ENCODE data around the gene TRIP13.
A peak's percentile ranks its signal among the peaks of the same experiment; 100 is the strongest.
"Not testable (repeated sequence)": the region's sequence is repeated elsewhere in the genome, so short reads cannot be mapped to it uniquely, and the experiment has no call there.

The TRIP13 gene

DNA sequence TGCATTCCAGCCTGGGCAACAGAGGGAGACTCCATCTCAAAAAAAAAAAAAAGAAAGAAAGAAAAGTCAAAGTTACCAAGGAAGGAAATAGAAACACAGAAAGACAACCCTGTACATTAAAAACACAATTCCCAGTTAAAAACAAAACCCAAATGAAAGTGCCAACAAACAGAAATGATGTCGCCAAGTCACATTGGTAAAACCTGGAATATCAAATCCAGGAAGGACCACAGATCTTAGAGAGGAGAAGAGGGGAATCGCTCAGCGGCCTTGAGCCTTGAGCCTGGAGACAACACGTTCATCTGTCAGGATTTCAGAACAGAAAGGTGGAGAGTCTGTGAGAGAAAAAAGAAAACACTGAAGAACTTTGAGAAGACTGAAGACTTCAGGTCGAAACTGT, 40.7 kb upstream of the TRIP13 start:
- H3K27ac Mint-ChIP-seq, result no peak overlapping the region
- H3K9me3 Mint-ChIP-seq, result no peaks in the 10 kb centered on the region
- ATAC-seq (no peak), DNase-seq (ENCODE audit: low spot score in 2 of 2) (no peak)
- peaks cover 1% of the 10 kb centered on the region for H3K4me1 Mint-ChIP-seq
- H3K4me3 Mint-ChIP-seq, result no peak overlapping the region
- H3K36me3 Mint-ChIP-seq, result no peaks in the 10 kb centered on the region

DNA sequence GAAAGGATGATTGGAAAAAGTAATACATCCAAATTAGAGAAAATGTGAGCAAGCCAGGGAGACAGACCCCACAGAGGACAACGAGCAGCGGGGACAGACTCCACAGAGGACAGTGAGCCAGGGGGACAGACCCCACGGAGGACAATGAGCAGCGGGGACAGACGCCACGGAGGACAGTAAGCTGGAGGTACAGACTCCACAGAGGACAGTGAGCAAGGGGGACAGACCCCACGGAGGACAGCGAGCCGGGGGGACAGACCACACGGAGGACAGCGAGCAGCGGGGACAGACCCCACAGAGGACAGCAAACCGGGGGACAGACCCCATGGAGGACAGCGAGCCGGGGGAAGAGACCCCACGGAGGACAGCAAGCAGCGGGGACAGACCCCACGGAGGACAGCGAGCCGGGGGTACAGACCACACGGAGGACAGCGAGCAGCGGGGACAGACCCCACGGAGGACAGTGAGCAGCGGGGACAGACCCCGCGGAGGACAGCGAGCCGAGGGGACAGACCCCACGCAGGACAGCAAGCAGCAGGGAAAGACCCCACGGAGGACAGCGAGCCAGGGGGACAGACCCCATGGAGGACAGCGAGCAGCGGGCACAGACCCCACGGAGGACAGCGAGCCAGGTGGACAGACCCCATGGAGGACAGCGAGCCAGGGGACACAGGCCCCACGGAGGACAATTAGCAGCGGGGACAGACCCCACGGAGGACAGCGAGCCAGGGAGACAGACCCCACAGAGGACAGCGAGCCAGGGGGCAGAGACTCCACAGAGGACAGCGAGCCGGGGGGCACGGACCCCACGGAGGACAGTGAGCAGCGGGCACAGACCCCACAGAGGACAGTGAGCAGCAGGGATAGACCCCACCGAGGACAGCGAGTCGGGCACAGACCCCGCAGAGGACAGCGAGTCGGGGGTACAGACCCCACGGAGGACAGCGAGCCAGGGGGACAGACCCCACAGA, 40.0 kb upstream of the TRIP13 start:
- no peak for ATAC-seq
- Mint-ChIP-seq H3K9me3 (no peaks in the 10 kb centered on the region), H3K4me1 (no peaks in the 10 kb centered on the region), H3K4me3 (no peak overlapping the region), H3K27ac (no peak overlapping the region), H3K36me3 (no peaks in the 10 kb centered on the region)
- no peak for DNase-seq (ENCODE audit: low spot score in 2 of 2)

DNA sequence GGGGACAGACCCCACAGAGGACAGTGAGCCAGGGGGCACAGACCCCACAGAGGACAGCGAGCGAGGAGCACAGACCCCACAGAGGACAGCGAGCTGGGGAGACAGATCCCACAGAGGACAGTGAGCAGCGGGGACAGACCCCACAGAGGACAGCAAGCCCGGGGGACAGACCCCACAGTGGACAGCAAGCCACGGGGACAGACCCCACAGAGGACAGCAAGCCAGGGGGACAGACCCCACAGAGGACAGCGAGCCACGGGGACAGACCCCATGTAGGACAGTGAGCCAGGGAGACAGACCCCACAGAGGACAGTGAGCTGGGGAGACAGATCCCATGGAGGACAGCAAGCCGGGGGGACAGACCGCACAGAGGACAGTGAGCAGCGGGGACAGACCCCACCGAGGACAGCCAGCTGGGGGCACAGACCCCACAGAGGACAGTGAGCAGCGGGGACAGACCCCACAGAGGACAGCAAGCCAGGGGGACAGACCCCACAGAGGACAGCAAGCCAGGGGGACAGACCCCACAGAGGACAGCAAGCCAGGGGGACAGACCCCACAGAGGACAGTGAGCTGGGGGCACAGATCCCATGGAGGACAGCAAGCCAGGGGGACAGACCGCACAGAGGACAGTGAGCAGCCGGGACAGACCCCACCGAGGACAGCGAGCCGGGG, 39.1 kb upstream of the TRIP13 start:
- H3K9me3 Mint-ChIP-seq; H3K4me3 Mint-ChIP-seq; H3K36me3 Mint-ChIP-seq; ATAC-seq; H3K27ac Mint-ChIP-seq; H3K4me1 Mint-ChIP-seq; DNase-seq (ENCODE audit: low spot score in 2 of 2): not testable (repeated sequence)

DNA sequence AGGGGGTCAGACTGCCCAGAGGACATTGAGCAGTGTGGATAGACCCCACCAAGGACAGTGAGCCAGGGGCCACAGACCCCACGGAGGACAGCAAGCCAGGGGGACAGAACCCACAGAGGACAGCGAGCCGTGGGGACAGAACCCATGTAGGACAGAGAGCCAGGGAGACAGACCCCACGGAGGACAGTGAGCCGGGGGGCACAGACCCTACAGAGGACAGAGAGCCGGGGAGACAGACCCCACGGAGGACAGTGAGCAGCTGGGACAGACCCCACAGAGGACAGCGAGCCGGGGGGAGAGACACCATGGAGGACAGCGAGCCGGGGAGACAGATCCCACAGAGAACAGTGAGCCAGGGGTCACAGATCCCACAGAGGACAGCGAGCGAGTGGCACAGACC, 38.5 kb upstream of the TRIP13 start:
- H3K4me1 Mint-ChIP-seq, result peaks cover 9% of the 10 kb centered on the region
- ATAC-seq, result no peak
- H3K4me3 Mint-ChIP-seq, result no peak overlapping the region
- peaks cover 4% of the 10 kb centered on the region for H3K36me3 Mint-ChIP-seq
- H3K27ac Mint-ChIP-seq, result no peak overlapping the region
- DNase-seq (ENCODE audit: low spot score in 2 of 2), result no peak
- H3K9me3 Mint-ChIP-seq, result no peaks in the 10 kb centered on the region

DNA sequence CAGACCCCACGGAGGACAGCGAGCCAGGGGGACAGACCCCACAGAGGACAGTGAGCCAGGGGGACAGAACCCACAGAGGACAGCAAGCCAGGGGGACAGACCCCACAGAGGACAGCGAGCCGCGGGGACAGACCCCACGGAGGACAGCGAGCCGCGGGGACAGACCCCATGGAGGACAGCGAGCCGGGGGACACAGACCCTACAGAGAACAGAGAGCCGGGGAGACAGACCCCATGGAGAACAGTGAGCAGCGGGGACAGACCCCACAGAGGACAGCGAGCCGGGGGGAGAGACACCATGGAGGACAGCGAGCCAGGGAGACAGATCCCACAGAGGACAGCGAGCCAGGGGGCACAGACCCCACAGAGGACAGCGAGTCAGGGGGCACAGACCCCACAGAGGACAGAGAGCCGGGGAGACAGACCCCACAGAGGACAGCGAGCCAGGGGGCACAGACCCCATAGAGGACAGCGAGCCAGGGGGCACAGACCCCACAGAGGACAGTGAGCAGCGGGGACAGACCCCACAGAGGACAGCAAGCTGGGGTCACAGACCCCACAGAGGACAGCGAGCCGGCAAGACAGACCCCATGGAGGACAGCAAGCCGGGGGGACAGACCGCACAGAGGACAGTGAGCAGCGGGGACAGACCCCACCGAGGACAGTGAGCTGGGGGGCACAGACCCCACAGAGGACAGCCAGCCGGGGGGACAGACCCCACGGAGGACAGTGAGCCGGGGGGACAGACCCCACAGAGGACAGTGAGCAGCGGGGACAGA, 37.5 kb upstream of the TRIP13 start:
- DNase-seq (ENCODE audit: low spot score in 2 of 2), result no peak
- H3K27ac Mint-ChIP-seq, result no peak overlapping the region
- no peak overlapping the region for H3K4me3 Mint-ChIP-seq
- H3K4me1 Mint-ChIP-seq, result peaks cover 9% of the 10 kb centered on the region
- no peak for ATAC-seq
- H3K36me3 Mint-ChIP-seq, result peaks cover 4% of the 10 kb centered on the region
- no peaks in the 10 kb centered on the region for H3K9me3 Mint-ChIP-seq

DNA sequence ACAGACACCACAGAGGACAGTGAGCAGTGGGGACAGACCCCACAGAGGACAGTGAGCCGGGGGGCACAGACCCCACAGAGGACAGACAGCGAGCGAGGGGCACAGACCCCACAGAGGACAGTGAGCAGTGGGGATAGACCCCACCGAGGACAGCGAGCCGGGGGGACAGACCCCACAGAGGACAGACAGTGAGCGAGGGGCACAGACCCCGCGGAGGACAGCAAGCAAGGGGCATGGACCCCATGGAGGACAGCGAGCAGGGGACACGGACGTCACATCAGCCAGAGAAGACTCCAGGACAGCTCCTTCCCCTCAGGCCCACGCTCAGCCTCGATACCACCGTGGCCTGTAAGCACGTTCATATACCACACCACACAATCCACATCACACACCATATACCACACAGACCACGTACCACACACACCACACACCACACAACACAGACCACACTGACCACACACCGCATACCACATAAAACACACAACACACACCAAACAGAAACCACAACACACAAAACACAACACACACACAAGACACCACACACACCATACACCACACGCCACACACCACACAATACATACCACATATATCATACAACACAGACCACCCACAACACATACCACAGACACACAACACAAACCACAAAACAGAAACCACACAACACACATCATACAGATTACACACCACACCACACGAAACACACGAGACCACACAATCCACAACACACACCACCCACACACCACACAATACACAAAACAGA, 36.7 kb upstream of the TRIP13 start:
- H3K4me3 Mint-ChIP-seq, result no peak overlapping the region
- H3K4me1 Mint-ChIP-seq, result peaks cover 9% of the 10 kb centered on the region
- no peak overlapping the region for H3K27ac Mint-ChIP-seq
- ATAC-seq (peak; percentile 60), DNase-seq (ENCODE audit: low spot score in 2 of 2) (no peak)
- no peaks in the 10 kb centered on the region for H3K9me3 Mint-ChIP-seq
- H3K36me3 Mint-ChIP-seq, result peaks cover 11% of the 10 kb centered on the region

DNA sequence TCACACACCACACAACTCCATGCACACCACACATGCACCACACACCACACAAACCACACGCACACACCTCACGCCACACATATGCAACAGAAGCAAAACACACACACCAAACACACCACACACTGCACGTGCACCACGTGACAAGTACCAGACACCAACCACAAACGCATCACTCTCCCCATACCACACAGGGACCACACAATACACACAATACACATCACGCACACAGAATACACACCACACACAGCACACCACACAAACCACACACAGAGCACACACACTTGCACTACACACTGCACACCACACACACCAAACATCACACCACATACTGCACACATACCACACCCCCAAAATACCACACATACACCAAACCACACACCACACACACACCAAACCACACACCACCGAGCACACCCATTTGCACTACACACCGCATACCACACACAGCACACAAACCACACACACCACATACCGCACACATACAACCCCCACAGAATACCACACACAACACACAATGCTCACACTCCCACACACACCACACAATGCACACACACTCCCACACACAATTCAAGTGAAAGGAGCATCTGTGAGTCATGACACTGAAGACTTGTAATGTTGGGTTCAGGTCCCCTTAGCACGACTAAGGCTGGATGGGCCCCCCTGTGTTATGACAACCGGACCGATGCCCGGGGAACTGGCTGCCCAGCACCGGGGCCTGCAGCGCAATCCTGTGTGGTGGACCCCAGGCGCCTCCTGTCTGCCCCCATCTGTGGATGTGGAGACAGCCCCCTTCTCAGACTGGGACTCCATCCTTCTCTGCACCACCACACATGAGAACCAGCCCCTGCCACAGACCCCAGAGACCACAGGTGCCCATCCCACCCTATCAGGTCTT, 35.9 kb upstream of the TRIP13 start:
- no peak overlapping the region for H3K27ac Mint-ChIP-seq
- no peak overlapping the region for H3K4me3 Mint-ChIP-seq
- DNase-seq (ENCODE audit: low spot score in 2 of 2), result no peak
- peak; percentile 20 for ATAC-seq
- no peaks in the 10 kb centered on the region for H3K9me3 Mint-ChIP-seq
- peaks cover 13% of the 10 kb centered on the region for H3K36me3 Mint-ChIP-seq
- peaks cover 9% of the 10 kb centered on the region for H3K4me1 Mint-ChIP-seq

DNA sequence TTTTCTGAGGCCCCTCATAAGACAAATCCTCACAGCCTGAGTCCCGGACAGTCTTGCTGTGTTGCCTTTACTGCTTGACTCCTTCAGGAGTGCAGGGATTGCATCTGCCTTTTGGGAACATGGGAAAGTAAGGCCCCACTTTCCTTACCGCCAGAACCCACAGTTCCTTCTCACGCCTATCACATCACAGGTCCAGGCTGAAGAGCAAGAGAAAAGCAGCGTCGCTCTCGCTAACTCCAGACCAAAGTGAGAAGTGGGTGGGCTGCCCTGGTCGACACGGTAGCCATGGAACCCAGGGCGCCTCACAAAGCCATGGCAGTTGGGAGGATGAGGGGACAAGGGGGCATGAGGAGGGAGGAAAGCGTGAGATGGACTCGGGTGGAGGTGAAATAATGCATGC, 34.0 kb upstream of the TRIP13 start:
- peaks cover 20% of the 10 kb centered on the region for H3K36me3 Mint-ChIP-seq
- H3K27ac Mint-ChIP-seq, result peak overlapping the region; percentile 19
- ATAC-seq (no peak), DNase-seq (ENCODE audit: low spot score in 2 of 2) (no peak)
- H3K4me1 Mint-ChIP-seq, result peaks cover 9% of the 10 kb centered on the region
- H3K9me3 Mint-ChIP-seq, result no peaks in the 10 kb centered on the region
- no peak overlapping the region for H3K4me3 Mint-ChIP-seq

DNA sequence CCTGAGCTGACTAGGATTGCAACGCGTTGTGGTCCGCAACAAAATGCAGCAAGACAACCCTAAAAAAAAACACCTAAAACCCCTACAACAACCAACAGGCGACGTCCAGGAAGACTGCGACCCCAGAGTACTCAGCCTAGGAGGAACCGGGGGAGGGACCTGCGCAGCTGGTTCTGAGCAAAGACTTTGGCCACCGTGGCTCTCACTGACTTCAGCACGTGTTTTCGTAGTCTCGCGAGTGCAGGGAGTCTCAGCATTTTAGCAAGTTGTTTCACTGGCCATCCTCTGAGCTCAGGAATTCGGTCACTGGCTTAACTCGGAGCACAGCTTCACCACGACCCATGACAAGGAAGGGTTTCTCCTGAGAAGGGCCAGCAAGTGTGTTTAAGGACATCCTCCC, 33.3 kb upstream of the TRIP13 start:
- no peak for DNase-seq (ENCODE audit: low spot score in 2 of 2)
- no peak for ATAC-seq
- Mint-ChIP-seq H3K4me1 (peaks cover 9% of the 10 kb centered on the region), H3K27ac (no peak overlapping the region), H3K4me3 (no peak overlapping the region), H3K36me3 (peaks cover 27% of the 10 kb centered on the region), H3K9me3 (no peaks in the 10 kb centered on the region)

DNA sequence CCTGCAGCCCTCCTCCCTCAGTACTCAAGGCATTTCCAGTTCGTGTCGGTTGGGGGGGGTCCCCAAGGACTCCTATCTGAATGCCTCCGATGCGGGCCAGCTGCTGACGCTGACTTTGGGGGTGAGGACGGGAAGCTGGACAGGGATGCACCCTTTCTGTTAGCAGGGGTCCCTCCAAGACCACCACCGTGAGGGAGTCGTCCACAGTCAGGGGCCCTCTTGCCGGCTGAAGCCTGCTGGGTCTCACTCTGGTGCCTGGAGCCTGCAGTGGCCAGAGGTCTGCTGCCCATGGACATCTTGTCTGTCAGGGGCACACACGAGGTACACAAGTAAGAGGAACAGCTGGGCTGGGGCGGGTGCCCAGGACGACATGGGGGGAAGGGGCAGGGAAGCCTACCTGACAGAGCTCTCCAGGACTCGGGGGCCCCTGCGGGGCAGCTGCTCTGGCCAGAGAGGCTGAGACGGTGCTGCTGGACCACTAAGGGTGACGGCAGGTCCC, 32.8 kb upstream of the TRIP13 start:
- no peak for DNase-seq (ENCODE audit: low spot score in 2 of 2)
- ATAC-seq, result no peak
- Mint-ChIP-seq H3K36me3 (peaks cover 32% of the 10 kb centered on the region), H3K4me3 (no peak overlapping the region), H3K4me1 (peaks cover 9% of the 10 kb centered on the region), H3K27ac (no peak overlapping the region), H3K9me3 (no peaks in the 10 kb centered on the region)

DNA sequence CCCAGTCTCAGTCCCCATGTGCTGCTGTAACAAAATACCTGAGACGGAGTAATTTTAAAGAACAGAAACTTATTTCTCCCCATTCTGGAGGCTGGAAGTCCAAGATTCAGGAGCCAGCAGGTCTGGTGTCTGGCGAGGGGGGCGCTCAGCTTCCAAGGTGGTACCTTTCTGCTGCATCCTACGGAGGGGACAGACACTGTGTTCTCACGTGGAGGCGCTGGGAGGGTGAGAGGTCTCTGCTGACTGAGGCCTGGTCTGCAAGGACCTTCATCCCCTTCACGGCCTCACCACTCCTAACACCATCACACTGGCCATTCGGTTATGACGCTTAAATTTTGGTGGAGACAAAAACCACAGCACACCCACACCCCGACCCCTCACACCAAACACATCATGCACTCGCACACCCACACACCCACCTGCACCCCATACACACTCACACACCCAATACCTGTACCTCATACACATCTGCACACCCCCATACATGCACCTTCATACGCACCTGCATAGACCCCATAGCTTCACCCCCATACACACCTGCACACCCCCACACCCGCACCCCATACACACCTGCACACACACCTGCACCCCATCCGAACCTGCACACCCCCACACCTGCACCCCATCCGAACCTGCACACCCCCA, 32.1 kb upstream of the TRIP13 start:
- ATAC-seq, result no peak
- Mint-ChIP-seq H3K36me3 (peaks cover 39% of the 10 kb centered on the region), H3K9me3 (no peaks in the 10 kb centered on the region), H3K4me1 (peaks cover 9% of the 10 kb centered on the region), H3K4me3 (no peak overlapping the region), H3K27ac (peak overlapping the region; percentile 9)
- DNase-seq (ENCODE audit: low spot score in 2 of 2), result no peak

DNA sequence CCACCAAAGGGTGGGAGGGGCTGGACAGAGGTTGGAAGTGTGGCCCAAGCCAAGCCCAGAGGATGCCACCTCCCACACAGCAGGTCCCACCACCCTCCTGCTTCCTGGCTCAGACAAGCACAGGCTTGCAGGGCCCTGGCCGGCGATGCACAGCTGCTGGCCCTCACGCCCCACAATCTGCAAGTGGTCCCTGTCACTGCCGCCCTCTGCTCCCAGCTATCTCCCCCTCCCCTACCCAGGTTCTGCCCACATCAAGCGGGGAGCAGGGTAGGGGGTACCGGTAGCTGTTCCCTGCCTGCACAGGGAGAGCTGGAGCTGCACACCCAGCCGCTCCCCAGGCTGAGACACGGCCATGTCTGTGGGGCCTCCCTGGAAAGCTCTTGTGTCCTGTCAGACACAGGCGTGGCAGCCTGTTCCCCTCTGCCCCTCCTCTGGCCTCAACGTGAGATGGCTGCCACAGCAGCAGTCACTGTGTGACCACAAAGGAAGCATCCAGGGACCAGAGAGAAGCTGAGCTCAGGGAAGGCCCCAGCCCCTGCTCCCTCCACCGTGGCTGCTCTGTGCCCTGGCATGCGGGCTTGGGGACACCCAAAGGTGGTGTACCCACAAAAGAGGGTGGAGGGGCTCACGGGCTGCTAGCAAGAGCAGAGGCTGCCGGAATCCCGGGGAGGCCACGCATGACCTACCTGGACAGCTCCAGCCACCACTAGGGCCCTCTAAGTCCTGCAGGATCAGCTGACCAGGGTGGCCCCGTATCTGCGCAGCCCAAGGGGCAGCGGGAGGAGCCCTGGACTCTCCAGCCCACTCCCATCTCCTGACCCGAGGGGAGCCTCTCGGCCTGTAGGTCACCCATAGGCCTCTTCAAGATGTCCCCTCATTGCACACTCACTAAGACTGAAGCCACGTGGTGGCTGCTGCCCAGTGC, 31.0 kb upstream of the TRIP13 start:
- no peaks in the 10 kb centered on the region for H3K9me3 Mint-ChIP-seq
- peak overlapping the region; percentile 9 for H3K27ac Mint-ChIP-seq
- peaks cover 9% of the 10 kb centered on the region for H3K4me1 Mint-ChIP-seq
- DNase-seq (ENCODE audit: low spot score in 2 of 2) (no peak), ATAC-seq (no peak)
- H3K36me3 Mint-ChIP-seq, result peaks cover 50% of the 10 kb centered on the region
- H3K4me3 Mint-ChIP-seq, result no peak overlapping the region

Measured in stimulated activated effector memory CD8-positive, alpha-beta T cell treated with anti-CD3 and anti-CD28 coated beads, Interleukin-12 subunit alpha, Interleukin-12 subunit beta, amount 100 ng/mL, for 72 hours (primary cell).